Transverse colon (tissue), 4 donors: ENCODE results near the gene UBE2O. TPM values are rescaled to one million over a fixed set of nuclear protein-coding genes. Genes with fewer than 3 reads are reported as not detected.

Experiments
- DNase-seq: peaks from one replicate; pipeline ENCODE4 v3.0.0-alpha.2; 2019
- H3K27ac ChIP-seq, 4 donors: fragments of 200-600 bp; sonication (generic); 2 replicates each; pipeline ENCODE4 v1.5.1; 2016 to 2018; ENCODE audit warnings: inconsistent platforms in 4 of 4
- H3K27me3 ChIP-seq: fragments of 200-600 bp; sonication (generic); 2 replicates; pipeline ENCODE4 v1.5.1; 2017; ENCODE audit warnings: inconsistent platforms
- H3K36me3 ChIP-seq, 4 donors: fragments of 200-600 bp; sonication (generic); 2 replicates each; pipeline ENCODE4 v1.5.1; 2017 to 2019; ENCODE audit warnings: inconsistent platforms in 4 of 4
- H3K4me1 ChIP-seq, 4 donors: fragments of 200-600 bp; sonication (generic); 2 replicates each; pipeline ENCODE4 v1.5.1; 2017 to 2020; ENCODE audit warnings: inconsistent platforms in 4 of 4
- H3K4me3 ChIP-seq, 4 donors: fragments of 200-600 bp; sonication (generic); 1 replicate in 1 of 4; 2 replicates in 3 of 4; pipeline versions ENCODE4 v1.5.1 to v1.6.1; 2017 to 2019; ENCODE audit warnings: inconsistent platforms in 4 of 4
- H3K9me3 ChIP-seq, 2 donors: fragments of 200-600 bp; sonication (generic); 2 replicates each; pipeline ENCODE4 v1.5.1; 2017 to 2019; ENCODE audit warnings: inconsistent platforms in 2 of 2
- CTCF ChIP-seq, 5 experiments: fragments of 200-600 bp in 3 of 5; fragments of 450-650 bp in 2 of 5; sonication (generic) in 3 of 5; IDR thresholded peaks; 1 replicate in 2 of 5; 2 replicates in 3 of 5; pipeline ENCODE4 v1.5.1; 2016 to 2017; ENCODE audit warnings: antibody characterized with exemption in 5 of 5, inconsistent platforms in 3 of 5, mild to moderate bottlenecking in 2 of 5, moderate library complexity in 1 of 5
- EP300 ChIP-seq: sonication (generic); formaldehyde crosslinking; IDR thresholded peaks from one replicate; pipeline ENCODE4 v1.6.1; 2017; ENCODE audit warnings: antibody characterized with exemption, low read depth
- POLR2A ChIP-seq: fragments of 450-650 bp; IDR thresholded peaks from one replicate; pipeline ENCODE4 v1.6.1; 2016; ENCODE audit warnings: antibody characterized with exemption, mild to moderate bottlenecking, moderate library complexity
- POLR2AphosphoS5 ChIP-seq, 3 donors: sonication (generic); formaldehyde crosslinking; IDR thresholded peaks; one replicate each; pipeline ENCODE4 v1.6.1; 2016; ENCODE audit warnings: antibody characterized with exemption in 3 of 3
- whole genome bisulfite sequencing, 2 donors: methylation state at CpG; one replicate each; pipeline ENCODE4 v1.1.5; 2018; ENCODE audit warnings: low coverage in 1 of 2; 5-methylcytosine and 5-hydroxymethylcytosine counted together
- in situ Hi-C, 4 donors: fragments of 200-750 bp; cut with MboI; loops; one replicate each; pipeline versions ENCODE4 v1.15.0 to v1.15.1; 2017; ENCODE audit warnings: low sequenced_read_pairs in 3 of 4, low pct_ligation_motif_present in 1 of 4, low pct_unique_long_range_greater_than_20kb in 1 of 4
- intact Hi-C: fragments of 100-400 bp; cut with DNase I; formaldehyde crosslinking; loops from one replicate; pipeline ENCODE4 v1.15.1; 2023; ENCODE audit warnings: low total_unique reads
- total RNA-seq, 4 donors: library from RNA; depleted of rRNA; stranded (reverse); fragments of >200 nt; gene quantifications; one replicate each; pipeline ENCODE4 v1.1.0, GENCODE V29; 2016

The UBE2O gene
- total RNA-seq, 4 donors from 2014 or later: 9.8 to 28.8 (median 15.9) TPM

GRCh38 chr17:76385892-76386786 lies 66.8 kb downstream of the UBE2O start:
- in situ Hi-C loops: no loop called here
- Histone ChIP-seq H3K27me3 (peaks cover 18% of the 10 kb centered on the region), H3K4me1 (peaks cover 8 to 41% (median 37%) of the 10 kb centered on the region in 4 donors), H3K27ac (peak overlapping the region in 3 of 4 donors; percentile 19 to 75 (median 30)), H3K9me3 (no peaks in the 10 kb centered on the region), H3K36me3 (no peaks in the 10 kb centered on the region), H3K4me3 (peak overlapping the region; percentile 44 to 66 (median 56))
- intact Hi-C loops: no loop called here
- TF ChIP-seq POLR2AphosphoS5 (IDR thresholded peaks at IDR 0.05) (peak in 1 of 3 donors; percentile 18), POLR2A (no peak), CTCF (IDR thresholded peaks at IDR 0.05) (peak; percentile 90 to 95 (median 92))
- DNase-seq: peak; percentile 87
- 30% methylated on average over 37 of the region's 52 CpGs; no CpG with 5 or more reads in 1 of the 2 donors for WGBS, 2 donors

GRCh38 chr17:76384987-76385891 lies 67.7 kb downstream of the UBE2O start:
- Histone ChIP-seq H3K27me3 (peaks cover 18% of the 10 kb centered on the region), H3K4me1 (peaks cover 8 to 41% (median 37%) of the 10 kb centered on the region in 4 donors), H3K36me3 (no peaks in the 10 kb centered on the region), H3K4me3 (peak overlapping the region; percentile 44 to 66 (median 56)), H3K27ac (peak overlapping the region; percentile 64 to 81 (median 76)), H3K9me3 (no peaks in the 10 kb centered on the region)
- intact Hi-C loops: no loop called here
- peak; percentile 49 for DNase-seq
- TF ChIP-seq CTCF (IDR thresholded peaks at IDR 0.05) (no peak), EP300 (no peak), POLR2AphosphoS5 (IDR thresholded peaks at IDR 0.05) (peak in 1 of 3 donors; percentile 21), POLR2A (no peak)
- WGBS, 2 donors: 1% methylated on average over 16 of the region's 74 CpGs; no CpG with 5 or more reads in 1 of the 2 donors
- in situ Hi-C loops: no loop called here

GRCh38 chr17:76384222-76384986 lies 68.5 kb downstream of the UBE2O start, which contains the start of gene SPHK1:
Gene SPHK1 (plus strand): TSS chr17:76384609. CDS start chr17:76385645, 1,036 bp downstream.
- Histone ChIP-seq H3K4me3 (peak within 1 kb of the TSS; percentile 44 to 66 (median 56)), H3K27me3 (peaks cover 18% of the 10 kb centered on the region), H3K36me3 (no peaks in the 10 kb centered on the region), H3K27ac (peak within 1 kb of the TSS; percentile 64 to 81 (median 76)), H3K9me3 (no peaks in the 10 kb centered on the region), H3K4me1 (peaks cover 8 to 41% (median 37%) of the 10 kb centered on the region in 4 donors)
- TF ChIP-seq CTCF (IDR thresholded peaks at IDR 0.05) (no peak), POLR2AphosphoS5 (IDR thresholded peaks at IDR 0.05) (peak in 1 of 3 donors; percentile 17), POLR2A (peak; percentile 11), EP300 (no peak)
- in situ Hi-C loops: no loop called here
- peak; percentile 76 for DNase-seq
- intact Hi-C loops: no loop called here
- 2% methylated on average over 25 of the region's 118 CpGs; no CpG with 5 or more reads in 1 of the 2 donors for WGBS, 2 donors
